Erythroblast (primary cell): ENCODE results near the gene MSH5.

Experiments used
- GATA1 ChIP-seq: IDR thresholded peaks from 2 replicates; pipeline ENCODE4 v1.6.1; 2011; ENCODE audit warnings: low read depth, mild to moderate bottlenecking, control low read depth, low read length, moderate library complexity
- POLR2A ChIP-seq: IDR thresholded peaks from 2 replicates; pipeline ENCODE4 v1.6.1; 2011; ENCODE audit warnings: mild to moderate bottlenecking, low read length

- TF ChIP-seq POLR2A (no peak), GATA1 (no peak)
Measured at GRCh38 chr6:31792761-31793171, 53.0 kb downstream of the MSH5 start.
